ENCODE results near the gene FOCAD.

DNA sequence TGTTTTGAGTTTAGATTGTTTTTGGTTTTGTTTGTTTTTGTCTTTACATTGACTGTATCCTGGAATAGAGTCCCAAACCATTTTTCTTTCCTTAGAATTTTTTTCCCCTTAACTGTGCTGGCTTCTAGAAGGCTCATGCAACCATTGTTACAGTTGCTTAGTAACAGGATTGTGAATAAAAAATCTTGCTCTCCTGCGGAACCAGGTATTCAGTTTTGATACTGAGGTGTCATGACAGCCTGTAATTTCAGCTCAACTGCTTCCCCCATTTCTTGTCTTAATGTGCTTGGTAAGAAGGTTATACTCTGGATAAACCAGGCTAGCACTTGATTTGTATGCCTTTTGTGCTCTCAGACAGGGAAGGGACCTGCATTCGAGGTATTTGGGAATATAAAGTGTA lies 42.1 kb downstream of the FOCAD start:
- TF ChIP-seq, protein P1, sequence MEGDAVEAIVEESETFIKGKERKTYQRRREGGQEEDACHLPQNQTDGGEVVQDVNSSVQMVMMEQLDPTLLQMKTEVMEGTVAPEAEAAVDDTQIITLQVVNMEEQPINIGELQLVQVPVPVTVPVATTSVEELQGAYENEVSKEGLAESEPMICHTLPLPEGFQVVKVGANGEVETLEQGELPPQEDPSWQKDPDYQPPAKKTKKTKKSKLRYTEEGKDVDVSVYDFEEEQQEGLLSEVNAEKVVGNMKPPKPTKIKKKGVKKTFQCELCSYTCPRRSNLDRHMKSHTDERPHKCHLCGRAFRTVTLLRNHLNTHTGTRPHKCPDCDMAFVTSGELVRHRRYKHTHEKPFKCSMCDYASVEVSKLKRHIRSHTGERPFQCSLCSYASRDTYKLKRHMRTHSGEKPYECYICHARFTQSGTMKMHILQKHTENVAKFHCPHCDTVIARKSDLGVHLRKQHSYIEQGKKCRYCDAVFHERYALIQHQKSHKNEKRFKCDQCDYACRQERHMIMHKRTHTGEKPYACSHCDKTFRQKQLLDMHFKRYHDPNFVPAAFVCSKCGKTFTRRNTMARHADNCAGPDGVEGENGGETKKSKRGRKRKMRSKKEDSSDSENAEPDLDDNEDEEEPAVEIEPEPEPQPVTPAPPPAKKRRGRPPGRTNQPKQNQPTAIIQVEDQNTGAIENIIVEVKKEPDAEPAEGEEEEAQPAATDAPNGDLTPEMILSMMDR (conservative IDR thresholded peaks at IDR 0.05; ENCODE audit: low read length), result no peak
- no peak for TF ChIP-seq EZH2phosphoT487 (IDR thresholded peaks at IDR 0.05; ENCODE audit: borderline replicate concordance)
